NCI-H524 (cell line): ENCODE measurements around the gene ZFYVE28.

Source experiments
- DNase-seq, 2 experiments: peaks; one replicate each; lab custom pipeline; 2025; lab: John Stamatoyannopoulos, UW

ZFYVE28 gene

DNA sequence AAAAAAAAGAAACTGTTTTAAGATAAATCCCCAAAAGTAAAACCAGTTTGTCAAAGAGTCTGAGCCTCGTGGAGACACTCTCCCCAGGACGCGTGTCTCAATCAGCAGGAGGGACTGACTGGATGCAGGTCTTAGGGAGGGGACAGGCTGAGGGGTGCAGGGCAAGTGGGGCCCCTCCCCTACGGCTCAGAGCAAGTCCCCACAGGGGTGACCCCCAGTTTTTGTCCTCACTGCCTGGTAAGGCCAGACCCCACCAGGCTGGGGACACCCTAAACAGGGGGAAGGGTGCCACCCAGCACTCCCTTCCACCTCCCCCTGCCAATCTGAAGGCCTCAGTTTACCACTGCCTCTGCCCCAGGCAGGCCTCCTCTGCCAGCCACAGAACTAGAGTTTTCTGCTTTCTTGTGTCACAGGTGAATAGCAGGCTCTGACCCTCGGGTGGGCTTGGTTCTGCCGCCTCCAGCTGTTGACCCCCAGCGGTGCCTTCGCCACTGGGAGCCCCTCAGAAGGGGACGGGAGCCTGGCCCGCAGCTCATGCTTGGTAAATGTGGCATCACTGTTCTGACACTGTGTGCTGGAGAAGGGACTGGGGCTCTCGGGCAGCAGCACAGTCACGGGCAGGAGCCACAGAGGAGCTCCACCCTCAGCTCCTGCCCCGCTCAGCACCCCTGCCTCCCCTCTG is 86.8 kb downstream of the ZFYVE28 start:
- DNase-seq, result no peak

DNA sequence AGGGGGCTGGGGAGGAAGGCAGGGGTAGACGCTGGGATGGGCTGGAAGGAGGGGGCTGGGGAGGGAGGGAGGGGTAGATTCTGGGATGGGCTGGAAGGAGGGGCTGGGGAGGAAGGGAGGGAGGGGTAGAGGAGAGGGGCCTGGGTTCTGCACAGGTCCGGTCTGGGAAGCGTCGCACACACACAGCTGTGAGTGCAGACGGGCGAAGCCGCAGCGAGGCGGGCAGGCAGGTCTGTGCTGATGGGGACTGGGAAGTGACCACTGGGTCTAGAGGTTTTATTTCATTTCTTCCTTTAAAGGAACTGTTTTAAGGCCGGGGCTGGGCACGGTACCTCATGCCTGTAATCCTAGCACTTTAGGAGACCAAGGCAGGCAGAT is 87.4 kb downstream of the ZFYVE28 start:
- DNase-seq, result no peak

DNA sequence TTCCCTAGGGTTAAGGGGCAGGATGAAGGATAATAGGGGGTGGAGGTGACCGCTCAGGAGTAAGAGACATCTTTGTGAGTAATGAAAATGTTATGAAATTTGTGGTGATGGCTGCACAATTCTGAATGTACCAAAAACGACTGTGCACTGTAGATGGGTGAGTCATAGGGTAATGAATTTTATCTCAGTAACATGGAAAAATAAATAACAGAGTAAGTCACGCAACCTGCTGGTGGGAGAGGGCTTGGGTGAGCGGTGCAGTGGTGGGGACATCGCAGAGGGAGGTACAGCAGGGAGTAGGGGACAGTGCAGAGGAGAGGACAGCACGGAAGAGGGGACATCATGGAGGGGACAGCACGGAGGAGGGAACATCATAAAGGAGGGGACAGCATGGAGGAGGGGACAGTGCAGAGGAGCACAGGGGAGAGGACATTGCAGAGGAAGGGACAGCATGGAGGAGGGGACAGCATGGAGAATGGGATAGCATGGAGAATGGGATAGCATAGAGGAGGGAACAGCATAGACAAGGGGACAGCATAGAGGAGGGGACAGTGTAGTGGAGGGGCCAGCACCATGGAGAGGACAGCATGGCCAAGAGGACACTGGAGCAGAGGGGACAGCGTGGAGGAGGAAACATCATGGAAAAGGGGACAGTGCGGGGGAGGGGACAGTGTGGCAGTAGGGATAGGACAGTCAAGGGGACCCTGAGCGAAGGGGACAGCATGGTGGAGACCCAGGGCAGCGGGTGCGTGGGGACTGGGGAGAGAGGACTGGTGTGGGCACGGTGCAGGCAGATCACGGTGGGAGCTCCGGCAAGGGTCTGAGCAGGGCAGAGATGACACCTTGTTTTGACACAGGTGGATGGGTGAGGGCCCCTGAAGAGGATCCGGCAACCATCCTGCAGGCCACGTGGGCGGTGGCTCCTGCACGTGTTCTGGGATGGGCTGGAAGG is 88.1 kb downstream of the ZFYVE28 start:
- no peak for DNase-seq

DNA sequence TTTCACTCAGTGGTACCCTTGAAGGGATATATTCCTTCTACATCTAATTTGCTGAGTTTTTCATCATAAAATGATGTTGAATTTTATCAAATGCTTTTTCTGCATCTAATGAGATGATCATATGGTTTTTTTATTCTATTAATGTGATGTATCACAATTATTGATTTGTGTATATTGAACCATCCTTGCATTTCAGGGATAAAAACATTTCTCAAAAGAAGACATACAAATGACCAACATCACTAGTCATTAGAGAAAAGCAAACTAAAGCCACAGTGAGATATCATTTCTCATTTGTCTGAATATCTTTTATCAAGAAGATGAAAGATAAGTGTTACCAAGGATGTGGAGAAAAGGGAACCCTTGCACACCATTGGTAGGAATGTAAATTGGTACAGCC is 90.9 kb downstream of the ZFYVE28 start:
- DNase-seq, result no peak

DNA sequence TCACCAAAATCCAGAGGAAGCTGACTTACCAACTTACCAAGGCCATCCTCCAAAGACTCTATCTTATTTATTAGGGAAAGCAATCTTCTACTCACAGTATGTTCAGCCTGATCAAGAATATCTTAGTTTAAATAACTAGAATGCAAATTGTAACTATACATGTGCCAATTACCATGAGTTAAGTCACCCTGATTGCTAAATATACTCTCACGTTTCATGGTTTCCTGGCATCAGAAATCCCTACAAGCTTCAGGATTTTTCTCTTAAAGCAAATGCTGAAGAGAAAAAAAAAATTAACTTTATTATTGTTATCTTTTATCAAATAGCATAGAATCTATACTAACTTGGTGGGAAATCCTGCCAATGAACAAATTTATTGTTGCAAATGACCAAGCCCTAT is 93.6 kb downstream of the ZFYVE28 start:
- DNase-seq, result no peak

DNA sequence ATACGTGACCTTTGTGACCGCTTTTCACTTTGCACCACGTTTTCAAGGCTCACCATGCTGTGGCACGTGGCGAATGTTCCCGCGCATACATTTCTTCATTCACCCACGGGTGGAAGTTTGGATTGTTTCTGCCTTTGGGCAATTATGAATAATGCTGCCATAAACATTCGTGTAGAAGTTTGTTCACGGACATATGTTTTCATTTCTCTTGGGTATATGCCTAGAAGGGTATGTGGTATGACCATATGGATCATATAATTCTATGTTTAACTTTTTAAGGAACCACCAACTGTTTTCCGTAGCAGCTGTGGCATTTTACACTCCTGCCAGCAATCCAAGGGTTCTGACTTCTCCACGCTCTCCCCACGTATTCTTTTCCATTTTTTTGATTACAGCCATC is 95.6 kb downstream of the ZFYVE28 start:
- no peak for DNase-seq

DNA sequence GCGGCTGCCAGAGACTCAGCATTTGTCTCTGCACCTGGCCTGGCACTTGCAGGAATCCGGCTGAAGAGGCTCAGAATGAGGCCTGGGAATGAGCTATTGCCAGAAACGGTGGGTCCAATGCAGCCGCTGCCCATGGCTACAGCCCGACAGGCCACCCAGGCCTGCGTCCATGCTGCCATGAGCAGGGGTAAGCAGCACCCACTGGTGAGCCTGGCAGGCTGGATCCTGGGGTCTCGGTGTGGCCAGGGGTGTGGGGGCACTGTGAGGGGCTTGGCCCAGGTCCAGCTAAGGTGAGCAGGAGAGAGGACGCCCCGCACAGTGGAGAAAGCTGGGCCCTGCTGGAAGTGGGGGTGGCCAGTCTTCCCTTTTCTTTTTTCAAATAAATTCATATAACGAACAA is 96.2 kb downstream of the ZFYVE28 start:
- no peak for DNase-seq

DNA sequence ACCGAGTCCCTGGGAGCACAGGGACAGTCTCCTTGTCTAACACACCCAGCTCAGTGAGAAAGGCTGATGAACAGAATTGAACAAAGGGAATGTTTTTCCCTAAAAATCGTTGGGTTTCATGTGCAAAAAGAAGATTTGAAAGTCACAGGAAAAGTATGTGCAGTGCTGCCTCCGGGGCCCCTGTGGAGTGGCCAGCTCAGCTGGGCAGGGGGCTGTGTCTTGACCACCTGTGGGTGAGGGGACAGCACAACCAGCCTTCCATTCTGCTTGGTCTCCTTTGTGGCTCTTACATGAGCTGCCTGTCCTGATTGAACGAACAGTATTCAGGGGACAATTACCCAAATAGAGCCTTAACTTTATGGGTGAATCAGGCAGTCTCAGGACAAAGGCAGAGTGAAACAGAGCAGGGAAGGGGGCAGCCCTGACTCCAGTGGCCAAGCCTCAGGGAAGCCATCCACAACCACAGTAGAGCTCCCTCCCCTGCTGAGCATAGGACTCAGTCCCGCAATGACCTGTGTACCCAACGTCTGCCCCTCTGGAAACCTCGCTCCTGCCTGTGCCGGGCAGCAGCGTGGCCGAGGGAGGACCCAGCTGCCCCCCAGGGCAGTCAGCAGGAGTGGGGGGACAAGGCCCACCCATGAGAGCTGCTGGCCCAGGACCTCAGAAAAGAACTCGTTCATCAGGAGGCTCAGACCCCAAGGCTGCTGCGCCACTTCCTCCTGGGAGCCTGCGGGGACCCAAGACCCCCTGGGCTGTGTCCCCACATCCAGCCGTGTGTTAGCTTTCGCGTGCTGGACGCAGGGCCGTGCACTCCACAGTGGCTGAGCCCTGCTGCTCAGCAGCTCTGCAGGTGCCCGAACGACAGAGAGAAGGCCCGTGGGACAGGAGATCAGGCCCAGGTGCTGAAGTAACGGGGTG is 96.9 kb downstream of the ZFYVE28 start:
- DNase-seq, result no peak

DNA sequence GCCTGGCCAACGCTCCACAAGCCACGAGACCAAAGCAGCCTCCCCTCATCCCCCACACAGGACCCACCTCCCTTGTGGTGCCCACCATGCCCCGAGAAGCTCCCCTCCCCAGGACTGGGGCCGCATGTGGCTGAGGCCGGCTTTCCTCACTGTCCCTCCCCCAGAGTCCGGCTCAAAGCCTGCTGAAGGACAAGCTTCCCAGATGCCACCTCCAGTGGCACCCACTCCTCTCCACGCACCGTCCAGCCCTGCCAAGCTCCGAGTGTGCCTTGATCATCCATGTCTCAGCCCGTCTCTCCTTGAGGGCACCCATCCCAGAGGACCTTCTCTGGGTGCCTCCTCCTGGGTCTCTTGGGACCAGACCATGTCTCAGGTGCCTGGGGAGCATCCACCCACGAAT is 97.7 kb downstream of the ZFYVE28 start:
- DNase-seq, result no peak

DNA sequence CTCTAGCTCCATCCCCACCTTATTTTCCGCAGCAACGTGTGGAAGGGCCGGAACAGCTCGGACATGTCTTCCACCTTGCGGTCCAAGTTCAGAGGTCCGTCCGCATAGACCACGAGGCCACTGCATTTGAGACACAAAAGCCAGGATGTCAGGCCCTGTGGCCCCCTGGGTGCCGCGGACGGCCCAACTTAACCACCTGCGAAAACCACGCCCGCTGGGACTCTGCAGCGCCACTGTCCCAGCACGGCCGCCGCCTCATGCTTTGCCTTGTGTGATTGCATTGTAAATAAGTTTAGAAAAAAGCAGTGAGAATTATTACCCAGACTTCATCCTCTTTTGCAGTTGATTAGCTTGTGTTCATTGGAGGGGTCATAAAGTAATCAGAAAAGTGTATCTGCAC is 98.3 kb downstream of the ZFYVE28 start:
- DNase-seq, result no peak

DNA sequence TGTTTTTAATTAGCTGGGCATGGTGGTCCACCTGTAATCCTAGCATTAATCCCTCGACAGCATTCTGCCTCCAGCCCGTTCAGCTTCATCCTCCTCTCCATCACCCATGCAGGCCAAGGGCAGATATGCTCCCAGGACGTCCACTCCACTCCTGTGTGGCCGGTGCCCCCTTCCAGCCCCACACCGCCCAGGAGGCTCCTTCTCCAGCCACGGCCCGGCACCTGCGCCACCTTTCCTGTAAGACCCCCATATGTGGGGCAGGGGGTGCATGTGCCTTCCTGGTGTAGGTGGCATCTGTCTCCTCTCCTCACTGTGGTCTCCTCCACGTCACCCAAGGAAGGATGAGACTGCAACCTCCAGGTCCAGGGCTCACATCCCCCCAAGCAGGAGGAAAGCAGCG is 99.6 kb downstream of the ZFYVE28 start:
- DNase-seq, result no peak

DNA sequence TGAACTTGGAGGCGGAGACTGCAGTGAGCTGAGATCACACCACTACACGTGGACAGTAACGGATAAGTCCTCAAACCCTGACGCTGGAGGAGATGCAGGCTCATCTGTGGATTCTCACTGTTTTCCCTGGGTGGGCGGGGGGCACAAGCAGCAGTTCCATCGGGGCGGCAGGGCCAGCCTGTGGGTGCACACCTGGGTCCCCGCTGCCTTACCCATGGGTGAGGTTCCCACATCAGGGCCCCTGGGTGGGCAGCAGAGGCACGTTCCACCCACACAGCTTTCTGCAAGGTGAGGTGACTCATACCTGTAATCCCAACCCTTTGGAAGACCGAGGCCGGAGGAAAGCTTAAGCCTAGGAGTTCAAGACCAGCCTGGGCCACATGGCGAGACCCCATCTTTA is 100.0 kb downstream of the ZFYVE28 start:
- DNase-seq, result no peak

DNA sequence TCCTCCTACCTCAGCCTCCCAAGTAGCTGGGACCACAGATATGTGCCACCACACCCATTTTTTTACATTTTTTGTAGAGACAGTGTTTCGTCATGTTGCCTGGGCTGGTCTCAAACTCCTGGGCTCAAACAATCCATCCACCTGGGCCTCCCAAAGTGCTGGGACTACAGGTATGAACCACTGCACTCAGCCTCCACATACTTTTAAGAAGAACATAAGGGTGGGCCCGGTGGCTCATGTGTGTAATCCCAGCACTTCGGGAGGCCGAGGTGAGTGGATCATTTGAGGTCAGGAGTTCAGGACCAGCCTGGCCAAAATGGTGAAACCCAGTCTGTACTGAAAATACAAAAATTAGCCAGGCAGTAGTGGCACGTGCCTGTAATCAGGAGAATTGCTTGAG is 105.1 kb downstream of the ZFYVE28 start:
- DNase-seq, result no peak

DNA sequence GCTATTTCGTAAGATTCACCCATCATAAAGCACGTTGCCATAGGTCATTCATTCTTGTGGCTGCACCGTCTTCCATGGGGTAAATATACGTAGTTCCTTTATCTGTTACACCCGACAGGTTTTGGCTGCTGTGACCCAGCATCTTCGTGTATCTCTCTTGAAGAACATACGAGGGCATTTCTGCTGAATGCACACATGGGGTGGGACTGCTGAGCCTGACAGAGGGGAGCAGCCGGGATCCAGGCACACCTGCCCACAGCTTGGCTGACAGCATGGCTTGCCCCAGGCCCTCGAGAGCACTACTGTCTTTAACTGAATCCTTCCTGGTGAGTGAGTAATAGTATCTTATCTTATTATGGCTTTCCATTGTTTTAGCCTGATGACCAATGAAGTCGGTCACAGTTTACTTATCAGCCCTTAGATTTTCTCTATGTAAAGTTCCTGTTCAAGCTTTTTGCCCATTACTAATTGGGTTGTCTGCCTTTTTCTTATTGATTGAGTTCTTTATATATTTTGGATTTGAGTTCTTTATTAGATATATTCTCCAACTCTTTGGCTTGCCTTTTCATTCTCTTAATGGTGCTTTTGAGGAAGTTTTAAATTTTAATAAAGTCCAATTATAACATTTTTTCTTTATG is 111.6 kb downstream of the ZFYVE28 start:
- DNase-seq, result no peak

DNA sequence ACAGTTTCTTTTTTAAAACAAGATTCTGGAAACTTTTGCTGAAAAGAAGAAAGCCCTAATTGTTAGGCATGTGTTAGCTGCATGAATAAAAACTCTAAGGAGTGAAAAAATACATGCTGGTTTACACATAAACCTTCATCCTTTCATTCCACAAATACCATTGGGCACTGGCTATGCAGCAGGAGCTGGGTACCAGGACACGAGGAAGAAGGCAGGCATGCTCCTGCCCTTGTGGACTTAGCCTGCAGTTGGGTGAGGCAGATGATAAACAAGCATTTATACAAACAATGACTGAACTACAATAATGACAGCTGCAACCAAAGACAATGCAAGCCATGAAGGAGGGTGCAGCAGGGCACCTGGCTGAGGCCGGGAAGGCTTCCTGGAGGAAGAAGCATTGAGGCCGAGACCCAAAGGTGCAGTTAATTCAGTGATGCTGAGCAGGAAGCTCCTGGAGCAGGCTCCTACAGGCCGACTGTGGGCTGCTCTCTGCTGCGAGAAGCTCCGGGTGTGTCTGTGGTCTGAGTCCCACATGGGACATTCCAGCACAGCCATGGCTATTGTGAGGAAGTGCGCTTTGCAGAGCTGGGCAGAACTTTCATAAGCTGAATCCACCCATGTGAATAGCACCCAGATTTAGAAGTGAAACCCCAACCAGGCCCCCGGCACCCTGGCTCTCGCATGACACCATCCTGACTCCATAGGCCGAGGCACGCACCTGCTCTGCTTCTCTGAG is 112.5 kb downstream of the ZFYVE28 start:
- DNase-seq, result no peak

DNA sequence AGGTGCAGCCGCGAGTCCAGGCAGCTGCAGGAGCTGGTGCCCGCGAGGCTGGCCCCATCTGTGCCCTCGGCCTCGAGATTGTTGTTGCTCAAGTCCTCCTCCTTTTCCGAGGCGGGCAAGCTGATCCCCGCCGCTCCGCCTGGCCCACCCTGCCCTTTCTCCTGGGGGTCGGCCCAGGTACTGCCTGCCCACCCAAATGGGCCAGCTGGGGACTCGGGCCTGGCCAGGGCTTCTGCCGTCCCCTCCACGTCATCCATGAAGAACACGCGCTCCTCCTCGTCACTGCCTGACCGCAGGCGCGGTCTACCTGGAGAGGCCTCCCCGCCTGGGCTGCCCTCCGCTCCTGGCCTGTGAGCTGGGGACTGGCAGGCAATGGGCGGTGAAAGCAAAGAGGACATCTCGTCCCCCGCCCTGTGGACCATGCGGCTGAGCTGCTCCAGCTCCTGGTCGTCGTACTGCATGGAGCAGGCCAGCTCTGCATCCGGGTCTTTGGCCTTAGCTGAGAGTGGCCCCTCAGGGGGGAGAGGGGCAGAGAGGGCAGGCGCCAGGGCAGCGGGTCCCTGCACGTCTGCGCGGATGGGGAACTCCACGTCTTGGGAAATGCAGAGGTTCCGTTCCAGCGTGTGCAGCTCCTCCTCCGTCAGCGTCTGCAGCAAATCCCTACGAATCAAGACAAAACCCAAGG is 113.4 kb downstream of the ZFYVE28 start:
- no peak for DNase-seq

DNA sequence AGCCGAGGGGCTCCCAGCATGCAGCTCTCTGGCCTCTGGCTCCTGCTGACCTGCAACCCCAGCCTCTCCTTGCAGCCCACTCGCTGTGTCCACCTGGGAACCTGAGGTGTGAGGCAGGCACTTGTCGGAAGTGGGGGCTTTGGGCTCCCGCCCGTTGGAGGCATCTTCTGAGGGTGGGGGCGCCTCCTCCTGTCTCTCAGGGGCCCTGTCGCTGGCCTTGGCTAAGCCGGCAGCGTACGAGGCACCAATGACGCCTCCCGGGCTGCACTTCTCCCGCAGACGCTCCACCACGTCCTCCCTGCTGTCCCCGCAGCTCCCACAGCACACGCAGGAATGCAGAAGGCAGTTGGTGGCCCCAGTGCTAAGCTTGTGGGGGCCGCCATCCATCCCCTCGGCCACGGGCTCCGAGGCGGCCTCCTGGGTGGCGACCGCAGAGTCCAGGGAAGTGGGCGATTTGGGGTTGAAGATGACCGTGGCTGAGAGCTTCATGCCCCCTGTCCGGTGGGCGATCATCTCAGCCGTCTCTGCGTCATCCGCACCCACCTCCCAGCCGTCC is 114.0 kb downstream of the ZFYVE28 start:
- DNase-seq, result no peak

DNA sequence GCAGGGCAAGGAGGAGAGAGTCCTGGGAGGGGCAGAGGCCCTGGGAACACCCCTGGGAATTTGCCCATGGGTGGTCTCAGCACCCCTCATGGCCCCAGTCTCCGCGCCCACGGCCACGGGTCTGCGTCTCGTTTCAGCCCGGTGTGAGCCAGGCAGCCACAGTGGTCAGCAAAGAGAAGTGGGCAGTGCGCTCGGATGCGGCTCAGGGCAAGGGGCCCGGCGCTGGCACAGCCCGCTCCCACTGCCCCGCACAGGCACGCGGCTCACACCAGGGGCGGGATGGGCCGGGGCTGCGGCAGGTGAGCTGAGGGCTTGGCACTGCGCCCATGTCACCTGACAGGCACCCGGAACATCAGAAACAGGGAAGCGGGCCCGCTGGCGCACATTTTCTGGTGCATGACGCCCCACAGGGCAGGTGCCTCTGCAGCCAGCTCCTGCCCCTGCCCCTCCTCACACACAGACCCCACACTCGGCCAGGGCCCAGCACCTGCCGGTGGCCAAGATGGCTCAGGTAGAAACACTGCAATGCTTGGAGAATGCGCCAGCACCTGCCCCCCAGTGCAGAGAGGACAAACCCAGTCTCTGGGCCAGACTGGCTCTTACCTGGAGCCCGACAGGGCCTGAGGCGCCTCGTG is 114.6 kb downstream of the ZFYVE28 start:
- no peak for DNase-seq

DNA sequence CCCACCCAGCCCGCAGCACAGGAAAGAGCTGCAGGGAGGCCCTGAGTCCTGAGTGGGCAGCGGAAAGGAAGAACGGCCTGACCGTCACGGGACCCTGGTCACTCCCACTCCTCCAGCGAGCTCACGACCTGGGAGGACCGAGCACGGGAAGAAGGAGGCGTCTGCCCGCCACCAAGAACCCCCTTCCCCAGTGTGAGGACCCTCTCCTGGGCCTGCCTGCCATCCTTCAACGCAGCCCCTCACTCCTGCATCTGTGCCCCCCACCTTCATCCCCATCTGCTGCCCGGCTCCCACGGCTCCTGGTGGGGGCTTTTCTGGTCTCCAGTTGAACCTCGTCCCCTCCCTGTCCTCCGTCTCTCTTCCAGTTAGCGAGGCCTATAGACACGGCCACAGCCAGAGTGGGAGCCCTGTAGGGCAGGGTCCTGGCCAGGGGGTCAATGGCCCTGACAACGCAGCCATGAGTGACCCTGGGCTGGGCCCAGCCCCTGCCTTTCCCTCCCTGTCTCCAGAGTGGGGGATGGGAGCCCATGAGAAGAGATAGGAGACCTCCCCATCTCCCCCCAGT is 115.2 kb downstream of the ZFYVE28 start:
- no peak for DNase-seq
